CD4-positive, CD25-positive, alpha-beta regulatory T cell (primary cell): ENCODE measurements around the gene MMP10. TPM values are rescaled to one million over a fixed set of nuclear protein-coding genes. Genes with fewer than 3 reads are reported as not detected.

Source experiments
- ATAC-seq, 2 donors: fragments of 150-1000 bp; cut with Tn5 transposase; one replicate each; pipeline ENCODE4 v1.10.0; 2021; ENCODE audit warnings: low read depth in 2 of 2, moderate number of reproducible peaks in 2 of 2, moderate library complexity in 1 of 2
- DNase-seq, 3 donors: peaks; one replicate each; pipeline versions ENCODE4 v3.0.0 to v3.0.0-alpha.2; 2012 to 2022; ENCODE audit warnings: mixed read lengths in 1 of 3
- H3K27ac ChIP-seq: one replicate; pipeline ENCODE4 v1.7.0; 2013; ENCODE audit warnings: mild to moderate bottlenecking, low read length; ENCODE audit not compliant: insufficient read depth, poor library complexity, severe bottlenecking
- H3K27me3 ChIP-seq: one replicate; pipeline ENCODE4 v1.7.0; 2013; ENCODE audit warnings: low read length; ENCODE audit not compliant: control insufficient read depth, insufficient read depth
- H3K36me3 ChIP-seq: one replicate; pipeline ENCODE4 v1.7.0; 2013; ENCODE audit warnings: mild to moderate bottlenecking, low read length, moderate library complexity; ENCODE audit not compliant: control insufficient read depth, insufficient read depth
- H3K4me1 ChIP-seq: 2 replicates; pipeline ENCODE4 v1.7.0; 2013; ENCODE audit warnings: mild to moderate bottlenecking, low read length; ENCODE audit not compliant: insufficient read depth, control insufficient read depth, poor library complexity, severe bottlenecking
- H3K4me3 ChIP-seq: one replicate; pipeline ENCODE4 v1.7.0; 2013; ENCODE audit warnings: low read depth, mild to moderate bottlenecking, low read length, moderate library complexity
- H3K9me3 ChIP-seq, 2 experiments: 1 replicate in 1 of 2; 2 replicates in 1 of 2; pipeline ENCODE4 v1.7.0; 2013; ENCODE audit warnings: low read length in 2 of 2, mild to moderate bottlenecking in 1 of 2, moderate library complexity in 1 of 2; ENCODE audit not compliant: control insufficient read depth in 2 of 2
- H3K27ac Mint-ChIP-seq, 3 donors: one replicate each; pipeline ENCODE4 v1.8.0; 2020 to 2022; ENCODE audit warnings: mild to moderate bottlenecking in 3 of 3, mixed read lengths in 3 of 3, moderate library complexity in 2 of 3
- H3K27me3 Mint-ChIP-seq: one replicate; pipeline ENCODE4 v1.8.0; 2022; ENCODE audit warnings: mild to moderate bottlenecking, mixed read lengths
- H3K36me3 Mint-ChIP-seq: one replicate; pipeline ENCODE4 v1.8.0; 2020; ENCODE audit warnings: mixed read lengths
- H3K4me1 Mint-ChIP-seq, 4 donors: one replicate each; pipeline ENCODE4 v1.8.0; 2020 to 2022; ENCODE audit warnings: mixed read lengths in 4 of 4, mild to moderate bottlenecking in 1 of 4
- H3K4me3 Mint-ChIP-seq, 4 donors: one replicate each; pipeline ENCODE4 v1.8.0; 2020 to 2022; ENCODE audit warnings: mild to moderate bottlenecking in 4 of 4, mixed read lengths in 4 of 4, moderate library complexity in 3 of 4
- H3K9me3 Mint-ChIP-seq, 7 donors: one replicate each; pipeline ENCODE4 v1.8.0; 2020 to 2022; ENCODE audit warnings: mixed read lengths in 7 of 7, mild to moderate bottlenecking in 3 of 7, moderate library complexity in 2 of 7
- polyA plus RNA-seq, 4 donors: library from polyadenylated mRNA; unstranded; fragments of 300-500 nt; fragmentation: Illumina TruSeq; gene quantifications; one replicate each; pipeline ENCODE4 v1.2.3, GENCODE V29; 2021
- total RNA-seq: library from RNA; stranded (reverse); gene quantifications from one replicate; pipeline ENCODE4 v1.2.3, GENCODE V29; 2022

MMP10 gene
- total and polyA plus RNA-seq, 5 donors from 2014 or later: not detected

DNA sequence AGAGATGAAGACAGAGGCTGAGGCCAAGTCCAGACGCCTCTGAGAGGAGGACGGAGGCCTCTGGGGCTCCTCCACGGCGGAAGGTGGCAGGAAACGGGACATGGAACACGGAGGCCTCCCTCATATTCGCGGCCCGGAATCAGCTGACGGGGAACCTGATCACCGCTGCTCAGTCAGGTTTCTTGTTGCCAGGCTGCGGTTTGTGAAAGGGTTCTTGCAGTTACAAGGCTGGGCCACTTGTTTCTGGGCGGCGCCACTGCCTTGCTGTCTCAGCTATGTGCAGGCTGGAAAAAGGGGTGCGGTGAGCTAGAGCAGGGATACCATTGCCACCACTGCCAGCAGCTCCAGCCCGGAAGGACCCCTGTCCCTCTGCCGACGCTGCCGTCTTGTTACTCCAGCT is 27.5 kb upstream of the MMP10 start:
- H3K27ac ChIP-seq: no peak overlapping the region
- no peaks in the 10 kb centered on the region for H3K36me3 Mint-ChIP-seq
- H3K9me3 ChIP-seq: no peaks in the 10 kb centered on the region
- no peaks in the 10 kb centered on the region for H3K36me3 ChIP-seq
- no peak overlapping the region for H3K27ac Mint-ChIP-seq
- peaks cover 0 to 3% (median 0%) of the 10 kb centered on the region in 7 donors for H3K9me3 Mint-ChIP-seq
- peak in 1 of 3 donors; percentile 10 for DNase-seq
- H3K4me3 Mint-ChIP-seq: no peak overlapping the region
- H3K27me3 Mint-ChIP-seq: peaks cover 6% of the 10 kb centered on the region
- no peak for ATAC-seq
- H3K4me1 Mint-ChIP-seq: no peaks in the 10 kb centered on the region
- no peaks in the 10 kb centered on the region for H3K4me1 ChIP-seq
- no peak overlapping the region for H3K4me3 ChIP-seq
- peaks cover 2% of the 10 kb centered on the region for H3K27me3 ChIP-seq

GRCh38 chr11:102806296-102806695 is 25.9 kb upstream of the MMP10 start:
- Histone ChIP-seq H3K4me1 (no peaks in the 10 kb centered on the region), H3K9me3 (no peaks in the 10 kb centered on the region), H3K4me3 (no peak overlapping the region), H3K27me3 (peaks cover 2% of the 10 kb centered on the region), H3K27ac (no peak overlapping the region), H3K36me3 (no peaks in the 10 kb centered on the region)
- DNase-seq (no peak), ATAC-seq (no peak)
- Mint-ChIP-seq H3K27me3 (peaks cover 6% of the 10 kb centered on the region), H3K9me3 (peaks cover 0 to 3% (median 0%) of the 10 kb centered on the region in 7 donors), H3K36me3 (no peaks in the 10 kb centered on the region), H3K4me1 (no peaks in the 10 kb centered on the region), H3K27ac (no peak overlapping the region), H3K4me3 (no peak overlapping the region)

DNA sequence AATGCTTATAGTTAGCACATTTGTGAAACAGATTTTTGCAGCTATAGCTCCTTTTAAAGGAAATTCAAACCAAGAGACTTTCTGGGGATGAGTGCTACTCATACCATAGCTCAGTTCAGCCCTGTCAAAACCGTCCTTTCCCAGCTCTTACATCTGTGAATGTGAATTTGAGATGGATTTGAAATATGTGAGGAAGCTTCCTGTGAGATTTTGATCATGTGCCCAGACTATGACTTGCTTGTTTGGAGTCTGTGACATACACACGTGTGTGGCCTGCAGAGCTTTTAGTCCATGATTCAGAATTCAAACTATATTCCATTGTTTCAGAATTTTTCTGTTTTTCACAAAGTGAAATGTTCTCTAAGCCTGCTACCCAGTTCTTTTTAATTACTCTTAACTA is 21.9 kb upstream of the MMP10 start:
- Histone ChIP-seq H3K27me3 (peaks cover 2% of the 10 kb centered on the region), H3K4me1 (no peaks in the 10 kb centered on the region), H3K4me3 (no peak overlapping the region), H3K9me3 (no peaks in the 10 kb centered on the region), H3K27ac (no peak overlapping the region), H3K36me3 (no peaks in the 10 kb centered on the region)
- H3K9me3 Mint-ChIP-seq: peaks cover 0 to 3% (median 0%) of the 10 kb centered on the region in 7 donors
- H3K4me3 Mint-ChIP-seq: no peak overlapping the region
- no peak for ATAC-seq
- DNase-seq: no peak
- no peaks in the 10 kb centered on the region for H3K36me3 Mint-ChIP-seq
- H3K27ac Mint-ChIP-seq: no peak overlapping the region
- peaks cover 6% of the 10 kb centered on the region for H3K27me3 Mint-ChIP-seq
- no peaks in the 10 kb centered on the region for H3K4me1 Mint-ChIP-seq

DNA sequence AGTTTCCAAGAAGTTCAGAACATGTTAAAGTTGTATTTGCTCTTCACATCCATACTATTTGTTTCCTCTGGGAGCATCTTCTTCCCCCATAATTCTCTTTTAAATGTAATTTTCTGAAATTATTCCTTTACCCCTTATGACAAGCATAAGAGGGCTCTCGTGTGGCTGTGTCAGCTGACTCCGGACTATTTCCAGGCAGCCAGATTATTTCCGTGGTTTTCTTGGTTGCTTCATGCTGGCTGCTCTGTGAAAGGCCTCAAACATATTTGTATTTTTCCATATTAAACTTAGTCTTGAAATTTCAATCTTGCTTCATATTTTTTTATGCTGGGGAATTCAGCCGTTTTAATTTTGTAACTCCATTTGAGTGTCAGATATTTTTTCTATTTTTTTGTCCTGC is 20.3 kb upstream of the MMP10 start:
- H3K4me1 ChIP-seq: no peaks in the 10 kb centered on the region
- Mint-ChIP-seq H3K27ac (no peak overlapping the region), H3K4me3 (no peak overlapping the region), H3K4me1 (no peaks in the 10 kb centered on the region), H3K9me3 (peaks cover 0 to 3% (median 0%) of the 10 kb centered on the region in 7 donors), H3K27me3 (peaks cover 3% of the 10 kb centered on the region), H3K36me3 (no peaks in the 10 kb centered on the region)
- peaks cover 2% of the 10 kb centered on the region for H3K27me3 ChIP-seq
- H3K27ac ChIP-seq: no peak overlapping the region
- no peak overlapping the region for H3K4me3 ChIP-seq
- no peak for ATAC-seq
- H3K36me3 ChIP-seq: no peaks in the 10 kb centered on the region
- H3K9me3 ChIP-seq: no peaks in the 10 kb centered on the region
- DNase-seq: no peak

DNA sequence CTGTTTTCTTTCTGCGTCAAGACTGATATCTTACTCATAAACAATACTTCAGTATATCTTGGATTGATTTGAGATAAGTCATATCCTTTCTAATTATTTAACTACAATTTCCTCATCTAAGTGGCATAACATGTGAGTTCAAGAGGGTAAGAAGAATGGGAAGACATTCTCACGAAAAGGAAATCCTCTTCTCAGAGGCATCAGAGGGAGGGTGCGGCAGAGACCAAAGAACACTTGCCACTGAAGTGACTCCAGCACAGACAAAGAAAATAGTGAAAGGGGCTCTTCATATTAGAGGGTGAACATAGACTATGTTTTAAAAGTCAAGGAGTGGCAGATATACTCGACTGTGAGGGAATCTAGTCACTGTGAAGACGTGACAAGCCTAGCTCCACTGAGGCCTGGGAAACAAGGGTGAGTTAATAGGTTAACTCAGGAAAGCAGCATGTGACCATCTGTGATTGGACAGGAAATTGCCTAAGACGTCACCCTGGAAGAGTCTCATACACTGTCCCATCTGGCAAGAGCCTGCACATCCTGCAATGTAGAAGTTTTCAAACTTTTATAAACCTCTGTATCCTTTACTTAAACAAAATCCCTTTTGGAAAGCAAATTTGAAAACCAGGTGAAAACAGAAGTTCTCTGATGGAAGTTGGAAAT is 19.4 kb upstream of the MMP10 start:
- Mint-ChIP-seq H3K9me3 (peaks cover 0 to 1% (median 0%) of the 10 kb centered on the region in 7 donors), H3K27ac (no peak overlapping the region), H3K4me3 (no peak overlapping the region), H3K27me3 (no peaks in the 10 kb centered on the region), H3K36me3 (no peaks in the 10 kb centered on the region), H3K4me1 (no peaks in the 10 kb centered on the region)
- H3K4me3 ChIP-seq: no peak overlapping the region
- H3K9me3 ChIP-seq: no peaks in the 10 kb centered on the region
- ATAC-seq (no peak), DNase-seq (no peak)
- no peak overlapping the region for H3K27ac ChIP-seq
- H3K27me3 ChIP-seq: peaks cover 2% of the 10 kb centered on the region
- no peaks in the 10 kb centered on the region for H3K36me3 ChIP-seq
- H3K4me1 ChIP-seq: no peaks in the 10 kb centered on the region

GRCh38 chr11:102798012-102798746 is 17.8 kb upstream of the MMP10 start, which contains the start of gene MMP1:
Gene MMP1 (minus strand): TSS chr11:102798160. CDS start chr11:102798092, 68 bp downstream.
- ATAC-seq: no peak
- Histone ChIP-seq H3K27me3 (peaks cover under 1% of the 10 kb centered on the region), H3K4me1 (no peaks in the 10 kb centered on the region), H3K27ac (no peak within 1 kb of the TSS), H3K9me3 (no peaks in the 10 kb centered on the region), H3K36me3 (no peaks in the 10 kb centered on the region), H3K4me3 (no peak within 1 kb of the TSS)
- H3K36me3 Mint-ChIP-seq: no peaks in the 10 kb centered on the region
- no peak within 1 kb of the TSS for H3K27ac Mint-ChIP-seq
- no peak within 1 kb of the TSS for H3K4me3 Mint-ChIP-seq
- no peak for DNase-seq
- H3K4me1 Mint-ChIP-seq: no peaks in the 10 kb centered on the region
- H3K9me3 Mint-ChIP-seq: no peaks in the 10 kb centered on the region
- no peaks in the 10 kb centered on the region for H3K27me3 Mint-ChIP-seq

DNA sequence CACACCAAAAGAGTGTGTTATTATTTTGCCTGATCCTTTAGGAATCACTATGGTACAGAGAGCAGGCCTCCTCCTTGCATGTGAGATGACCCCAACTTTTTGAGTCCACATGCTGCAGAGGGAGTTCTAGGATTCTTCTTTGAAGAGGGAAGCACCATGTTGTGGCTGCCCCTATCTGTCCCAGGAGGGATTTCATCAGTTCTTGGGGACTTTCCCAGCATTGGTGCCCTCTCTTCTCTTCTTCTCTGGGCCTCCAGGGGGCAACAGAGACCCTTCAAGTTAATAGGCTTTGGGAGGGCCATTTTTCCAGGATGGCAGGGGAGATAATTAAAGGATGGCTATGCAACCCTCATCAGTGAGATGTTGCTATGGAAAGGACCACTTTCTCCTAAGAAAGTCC is 14.0 kb upstream of the MMP10 start:
- no peaks in the 10 kb centered on the region for H3K27me3 ChIP-seq
- no peak overlapping the region for H3K4me3 ChIP-seq
- no peaks in the 10 kb centered on the region for H3K9me3 ChIP-seq
- no peaks in the 10 kb centered on the region for H3K4me1 ChIP-seq
- no peaks in the 10 kb centered on the region for H3K36me3 ChIP-seq
- ATAC-seq: no peak
- Mint-ChIP-seq H3K9me3 (no peaks in the 10 kb centered on the region), H3K4me1 (no peaks in the 10 kb centered on the region), H3K27me3 (no peaks in the 10 kb centered on the region), H3K36me3 (no peaks in the 10 kb centered on the region), H3K4me3 (peak overlapping the region in 1 of 4 donors; percentile 59), H3K27ac (no peak overlapping the region)
- H3K27ac ChIP-seq: no peak overlapping the region
- DNase-seq: no peak
